ENCODE results near the gene CCDC6.

DNA sequence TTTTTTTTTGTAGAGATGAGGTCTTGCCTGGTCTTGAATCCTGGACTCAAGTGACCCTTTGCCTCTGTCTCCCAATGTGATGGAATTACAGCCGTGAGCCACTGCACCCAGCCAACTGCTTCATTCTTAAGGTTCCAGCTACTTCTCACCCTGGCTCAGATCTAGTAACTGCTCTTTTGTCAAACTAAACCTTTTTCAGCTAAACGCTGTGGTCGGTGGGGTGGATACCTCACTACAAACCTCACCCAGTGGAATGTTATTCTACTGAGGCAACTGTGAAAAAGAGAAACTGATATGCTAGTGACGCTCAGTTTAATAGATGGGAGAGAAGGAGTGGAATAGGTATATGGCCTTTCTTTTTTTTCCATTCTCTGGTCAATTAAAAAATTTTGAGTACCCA, 151.4 kb downstream of the CCDC6 start:
- TF ChIP-seq, protein P1, sequence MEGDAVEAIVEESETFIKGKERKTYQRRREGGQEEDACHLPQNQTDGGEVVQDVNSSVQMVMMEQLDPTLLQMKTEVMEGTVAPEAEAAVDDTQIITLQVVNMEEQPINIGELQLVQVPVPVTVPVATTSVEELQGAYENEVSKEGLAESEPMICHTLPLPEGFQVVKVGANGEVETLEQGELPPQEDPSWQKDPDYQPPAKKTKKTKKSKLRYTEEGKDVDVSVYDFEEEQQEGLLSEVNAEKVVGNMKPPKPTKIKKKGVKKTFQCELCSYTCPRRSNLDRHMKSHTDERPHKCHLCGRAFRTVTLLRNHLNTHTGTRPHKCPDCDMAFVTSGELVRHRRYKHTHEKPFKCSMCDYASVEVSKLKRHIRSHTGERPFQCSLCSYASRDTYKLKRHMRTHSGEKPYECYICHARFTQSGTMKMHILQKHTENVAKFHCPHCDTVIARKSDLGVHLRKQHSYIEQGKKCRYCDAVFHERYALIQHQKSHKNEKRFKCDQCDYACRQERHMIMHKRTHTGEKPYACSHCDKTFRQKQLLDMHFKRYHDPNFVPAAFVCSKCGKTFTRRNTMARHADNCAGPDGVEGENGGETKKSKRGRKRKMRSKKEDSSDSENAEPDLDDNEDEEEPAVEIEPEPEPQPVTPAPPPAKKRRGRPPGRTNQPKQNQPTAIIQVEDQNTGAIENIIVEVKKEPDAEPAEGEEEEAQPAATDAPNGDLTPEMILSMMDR (optimal IDR thresholded peaks at IDR 0.05 in 1 of 3, IDR thresholded peaks at IDR 0.05 in 1 of 3, conservative IDR thresholded peaks at IDR 0.05 in 1 of 3; ENCODE audit: extremely low read depth in 1 of 3, insufficient read depth in 2 of 3, low read length in 3 of 3), result no peak
- no peak for TF ChIP-seq EZH2 (IDR thresholded peaks at IDR 0.05; ENCODE audit: low read length)

All from keratinocyte (primary cell).